OCI-M2 (cell line): ENCODE results near the gene PWWP3B.
"Not testable (repeated sequence)": the region's sequence is repeated elsewhere in the genome, so short reads cannot be mapped to it uniquely, and the experiment has no call there.

Experiments used
- DNase-seq: peaks from one replicate; lab custom pipeline; 2025; ENCODE audit not compliant: unreplicated experiment; lab: John Stamatoyannopoulos, UW

PWWP3B gene

GRCh38 chrX:106168107-106168506 lies at the start of gene PWWP3B:
Gene PWWP3B (plus strand): TSS chrX:106168305. CDS start chrX:106205433, 37,128 bp downstream.
- no peak for DNase-seq

- DNase-seq = no peak
Measured at GRCh38 chrX:106139048-106139447, 29.1 kb upstream of the PWWP3B start.

- no peak for DNase-seq
Measured at GRCh38 chrX:106144755-106145639, 23.1 kb upstream of the PWWP3B start.

- DNase-seq = no peak
Measured at GRCh38 chrX:106150701-106151100, 17.4 kb upstream of the PWWP3B start.

- no peak for DNase-seq
Measured at GRCh38 chrX:106159861-106160282, 8.2 kb upstream of the PWWP3B start.

GRCh38 chrX:106170318-106170717 lies 2.2 kb downstream of the PWWP3B start:
- no peak for DNase-seq

- DNase-seq = no peak
Measured at GRCh38 chrX:106171293-106171820, 3.3 kb downstream of the PWWP3B start.

GRCh38 chrX:106177106-106177981 lies 9.2 kb downstream of the PWWP3B start:
- DNase-seq = no peak

GRCh38 chrX:106177982-106178321 lies 9.8 kb downstream of the PWWP3B start:
- no peak for DNase-seq

- no peak for DNase-seq
Measured at GRCh38 chrX:106178826-106179225, 10.7 kb downstream of the PWWP3B start.

- not testable (repeated sequence) for DNase-seq
Measured at GRCh38 chrX:106183685-106184084, 15.6 kb downstream of the PWWP3B start.

- no peak for DNase-seq
Measured at GRCh38 chrX:106201502-106202178, 33.5 kb downstream of the PWWP3B start.

- DNase-seq = no peak
Measured at GRCh38 chrX:106203315-106203714, 35.2 kb downstream of the PWWP3B start.

- no peak for DNase-seq
Measured at GRCh38 chrX:106208154-106208553, 40.0 kb downstream of the PWWP3B start.
